ENCODE results near the gene FN1. TPM values are rescaled to one million over a fixed set of nuclear protein-coding genes. Genes with fewer than 3 reads are reported as not detected.
"Not testable (repeated sequence)": the region's sequence is repeated elsewhere in the genome, so short reads cannot be mapped to it uniquely, and the experiment has no call there.

The FN1 gene
- total RNA-seq, 2 experiments from 2014 or later: 0.44 to 0.60 TPM

GRCh38 chr2:215320102-215320501, 115.8 kb downstream of the FN1 start:
- Mint-ChIP-seq H3K4me1 (peaks cover 33% of the 10 kb centered on the region), H3K36me3 (ENCODE audit: low read depth) (peaks cover 54% of the 10 kb centered on the region), H3K9me3 (no peaks in the 10 kb centered on the region), H3K27ac (no peak overlapping the region), H3K4me3 (no peak overlapping the region), H3K27me3 (no peaks in the 10 kb centered on the region)
- ChIA-PET POLR2A (no interaction called here), CTCF (no interaction called here)
- no peak for DNase-seq

- Mint-ChIP-seq H3K36me3 (ENCODE audit: low read depth) (peaks cover 56% of the 10 kb centered on the region), H3K4me1 (peaks cover 36% of the 10 kb centered on the region), H3K27ac (no peak overlapping the region), H3K27me3 (no peaks in the 10 kb centered on the region), H3K9me3 (no peaks in the 10 kb centered on the region), H3K4me3 (no peak overlapping the region)
- ChIA-PET POLR2A (no interaction called here), CTCF (no interaction called here)
- DNase-seq: no peak
Observed at GRCh38 chr2:215319500-215319899, 116.4 kb downstream of the FN1 start.

GRCh38 chr2:215316336-215316735, 119.5 kb downstream of the FN1 start:
- Mint-ChIP-seq H3K27ac (no peak overlapping the region), H3K4me3 (no peak overlapping the region), H3K4me1 (peaks cover 49% of the 10 kb centered on the region), H3K9me3 (no peaks in the 10 kb centered on the region), H3K36me3 (ENCODE audit: low read depth) (peaks cover 54% of the 10 kb centered on the region), H3K27me3 (no peaks in the 10 kb centered on the region)
- ChIA-PET CTCF (no interaction called here), POLR2A (no interaction called here)
- DNase-seq: no peak

- Mint-ChIP-seq H3K9me3 (no peaks in the 10 kb centered on the region), H3K27ac (no peak overlapping the region), H3K36me3 (ENCODE audit: low read depth) (peaks cover 47% of the 10 kb centered on the region), H3K4me3 (no peak overlapping the region), H3K4me1 (peaks cover 48% of the 10 kb centered on the region), H3K27me3 (no peaks in the 10 kb centered on the region)
- CTCF ChIA-PET: interaction anchor here (1.3 kb wide), 1 partner anchor 10 kb away, joined by 3 read pairs; no protein-coding TSS in a partner anchor
- POLR2A ChIA-PET: no interaction called here
- DNase-seq: no peak
Observed at GRCh38 chr2:215315301-215315700, 120.6 kb downstream of the FN1 start.

GRCh38 chr2:215314896-215315295, 121.0 kb downstream of the FN1 start:
- CTCF ChIA-PET: interaction anchor here (0.7 to 1.3 kb wide), 2 partner anchors 10 to 97 kb away, joined by 3 read pairs; no protein-coding TSS in a partner anchor
- H3K36me3 Mint-ChIP-seq (ENCODE audit: low read depth): peaks cover 44% of the 10 kb centered on the region
- H3K27me3 Mint-ChIP-seq: no peaks in the 10 kb centered on the region
- H3K4me3 Mint-ChIP-seq: no peak overlapping the region
- POLR2A ChIA-PET: no interaction called here
- H3K4me1 Mint-ChIP-seq: peaks cover 45% of the 10 kb centered on the region
- DNase-seq: no peak
- H3K27ac Mint-ChIP-seq: no peak overlapping the region
- H3K9me3 Mint-ChIP-seq: no peaks in the 10 kb centered on the region

- ChIA-PET CTCF (no interaction called here), POLR2A (no interaction called here)
- Mint-ChIP-seq H3K36me3 (ENCODE audit: low read depth) (peaks cover 35% of the 10 kb centered on the region), H3K27me3 (no peaks in the 10 kb centered on the region), H3K27ac (peak overlapping the region; percentile 96), H3K4me3 (peak overlapping the region; percentile 93), H3K4me1 (peaks cover 43% of the 10 kb centered on the region), H3K9me3 (no peaks in the 10 kb centered on the region)
- DNase-seq: no peak
Observed at GRCh38 chr2:215313255-215313613, 122.6 kb downstream of the FN1 start.

- Mint-ChIP-seq H3K4me3 (peak within 1 kb of the TSS; percentile 93), H3K36me3 (ENCODE audit: low read depth) (peaks cover 32% of the 10 kb centered on the region), H3K9me3 (no peaks in the 10 kb centered on the region), H3K27ac (peak within 1 kb of the TSS; percentile 96), H3K4me1 (peaks cover 41% of the 10 kb centered on the region), H3K27me3 (no peaks in the 10 kb centered on the region)
- ChIA-PET POLR2A (interaction anchor here (0.6 kb wide), 1 partner anchor 767 kb away, joined by 6 read pairs; no protein-coding TSS in a partner anchor), CTCF (interaction anchor here (0.9 to 1.2 kb wide), 4 partner anchors 15 to 619 kb away, joined by 3 to 4 read pairs (median 3); no protein-coding TSS in a partner anchor)
- peak; percentile 94 for DNase-seq
Observed at GRCh38 chr2:215311625-215312396, 124.1 kb downstream of the FN1 start, which contains the start of gene ATIC. TSS of gene ATIC (plus strand) at chr2:215312059. CDS start at chr2:215312143, 84 bp downstream.

- peak; percentile 42 for DNase-seq
- Mint-ChIP-seq H3K4me1 (peaks cover 38% of the 10 kb centered on the region), H3K27ac (peak overlapping the region; percentile 91), H3K4me3 (peak overlapping the region; percentile 93), H3K36me3 (ENCODE audit: low read depth) (peaks cover 30% of the 10 kb centered on the region)
- H3K27me3 Mint-ChIP-seq, H3K9me3 Mint-ChIP-seq, POLR2A ChIA-PET: not testable (repeated sequence)
- CTCF ChIA-PET: interaction anchor here (0.9 to 1.2 kb wide), 3 partner anchors 15 to 620 kb away, joined by 3 to 4 read pairs (median 3); no protein-coding TSS in a partner anchor
Observed at GRCh38 chr2:215311259-215311624, 124.6 kb downstream of the FN1 start.

Other genes with a start within 250 kb of the FN1 start
- gene ATIC, start 124.0 kb downstream of the FN1 start, total RNA-seq: 100 to 1,000 TPM; 143 to 179 TPM